IMR-90 (cell line): ENCODE data around the gene SRP54.

ENCODE experiments used
- CTCF ChIP-seq: conservative IDR thresholded peaks from 2 replicates; pipeline ENCODE4 v1.5.1; 2012; ENCODE audit warnings: mild to moderate bottlenecking, low read depth, low read length, improper control_type of control experiment
- MAZ ChIP-seq: IDR thresholded peaks from 2 replicates; pipeline ENCODE4 v1.6.1; 2012; ENCODE audit warnings: low read depth, mild to moderate bottlenecking, low read length, improper control_type of control experiment, moderate library complexity, borderline replicate concordance
- RCOR1 ChIP-seq: IDR thresholded peaks from 2 replicates; pipeline ENCODE4 v1.6.1; 2012; ENCODE audit warnings: mild to moderate bottlenecking, low read length, improper control_type of control experiment; ENCODE audit not compliant: insufficient replicate concordance
- SMC3 ChIP-seq: fragments of 150-350 bp; IDR thresholded peaks from 2 replicates; pipeline ENCODE4 v1.6.1; 2016; ENCODE audit warnings: low read depth, mild to moderate bottlenecking, antibody characterized with exemption, low read length, moderate library complexity

- TF ChIP-seq MAZ (no peak), RCOR1 (no peak), CTCF (no peak), SMC3 (no peak)
Observed at GRCh38 chr14:34944744-34945143, 38.0 kb upstream of the SRP54 start.
